NCI-H226 (cell line): ENCODE data around the gene XYLT1.

Experiments
- DNase-seq: peaks from one replicate; pipeline ENCODE4 v3.0.0-alpha.2; 2015

Gene XYLT1

GRCh38 chr16:17213025-17213424, 257.7 kb downstream of the XYLT1 start:
- no peak for DNase-seq

DNA sequence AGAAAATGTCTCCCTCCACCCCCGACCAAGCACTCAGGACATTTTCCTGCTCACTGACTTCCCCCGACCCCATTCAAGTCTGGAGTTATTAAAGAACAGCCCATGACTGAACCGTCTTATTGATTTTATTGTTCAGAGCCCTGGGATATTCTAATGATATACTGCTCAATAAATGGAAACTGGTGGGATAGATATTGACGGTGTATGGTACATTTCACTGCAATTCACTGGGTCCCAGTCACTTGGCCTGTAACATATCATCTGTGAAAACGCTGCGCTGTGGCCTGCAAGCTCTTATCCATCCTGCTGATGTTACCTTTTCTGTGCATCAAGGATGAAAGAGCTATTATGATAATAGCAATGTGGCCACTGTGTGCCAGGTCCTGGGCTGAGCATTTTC, 258.2 kb downstream of the XYLT1 start:
- DNase-seq: no peak

- no peak for DNase-seq
Observed at GRCh38 chr16:17211797-17212196, 259.0 kb downstream of the XYLT1 start.

DNA sequence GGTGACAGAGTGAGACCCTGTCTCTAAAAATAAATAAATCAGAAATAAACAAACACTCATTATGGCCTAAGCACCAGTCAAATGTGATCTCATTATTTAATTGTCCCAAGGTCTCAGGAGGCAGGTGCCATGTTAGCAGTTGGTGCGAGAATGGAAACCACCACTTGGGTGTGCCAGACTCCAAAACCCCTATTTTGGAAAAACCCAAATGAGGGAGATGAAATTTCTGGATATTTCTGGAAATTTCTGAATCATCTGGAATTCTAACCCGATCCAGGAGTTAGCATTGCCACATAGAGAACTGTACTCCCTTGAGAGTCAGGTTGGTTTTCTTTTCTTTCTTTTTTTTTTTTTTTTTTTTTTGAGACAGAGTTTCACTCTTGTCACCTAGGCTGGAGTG, 264.0 kb downstream of the XYLT1 start:
- DNase-seq: no peak

DNA sequence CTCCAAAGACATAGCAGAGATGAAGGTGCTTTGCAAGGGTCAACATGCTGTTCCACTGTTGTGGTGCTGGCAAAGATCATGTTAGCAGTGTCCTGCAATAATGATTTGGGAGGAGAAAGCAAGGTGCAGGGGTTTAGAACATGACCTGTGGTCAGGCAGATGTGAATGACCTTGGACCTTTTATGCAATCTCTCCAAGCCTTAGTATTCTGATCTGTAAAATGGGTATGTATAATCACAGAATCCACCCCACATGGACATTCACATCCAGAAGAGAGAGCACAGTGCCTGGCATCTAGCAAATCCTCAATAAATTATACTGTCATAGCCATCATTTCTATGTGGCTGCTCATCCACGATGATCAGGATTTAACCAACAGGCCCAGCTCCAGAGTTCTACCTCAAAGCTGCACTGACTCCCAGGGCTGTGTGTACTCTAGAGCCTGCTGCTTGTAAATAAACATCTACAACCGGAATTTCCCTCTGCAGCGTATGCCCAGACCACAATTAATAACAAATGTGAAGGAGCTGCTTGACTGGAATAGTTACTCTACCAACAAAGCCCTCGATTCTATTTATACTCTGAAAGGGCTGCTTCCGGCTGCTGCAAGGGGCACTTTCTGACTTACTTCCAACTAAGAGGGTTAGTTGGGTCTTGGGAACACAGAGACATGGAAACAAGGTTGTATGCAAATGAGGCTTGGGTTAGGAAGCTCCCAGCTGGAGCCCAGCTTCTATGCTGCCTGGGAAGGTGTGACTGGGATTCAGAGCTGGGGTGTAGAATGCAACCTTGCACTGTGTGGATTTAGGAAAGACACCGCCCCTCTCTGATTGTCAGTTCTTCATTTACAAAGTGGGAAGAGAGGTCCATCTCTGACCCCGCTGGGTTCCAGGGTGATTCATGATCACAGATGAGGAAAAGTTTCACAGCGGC, 265.2 kb downstream of the XYLT1 start:
- DNase-seq: no peak

- DNase-seq: no peak
Observed at GRCh38 chr16:17204644-17205043, 266.1 kb downstream of the XYLT1 start.

GRCh38 chr16:17204206-17204605, 266.6 kb downstream of the XYLT1 start:
- no peak for DNase-seq

DNA sequence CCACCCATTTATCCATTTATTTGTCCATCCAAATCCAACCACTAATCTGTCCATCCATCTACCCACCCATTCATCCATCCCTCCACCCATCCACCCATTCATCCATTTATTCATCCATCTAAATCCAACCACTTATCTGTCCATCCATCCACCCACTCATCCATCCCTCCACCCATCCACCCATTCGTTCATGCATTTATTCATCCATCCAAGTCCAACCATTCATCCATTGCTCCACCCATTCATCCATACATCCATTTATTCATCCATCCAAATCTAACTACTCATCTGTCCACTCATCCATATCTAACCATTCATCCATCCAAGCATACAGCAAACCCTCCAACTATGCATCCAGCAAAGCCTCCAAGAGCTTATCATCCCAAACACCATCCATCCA, 267.3 kb downstream of the XYLT1 start:
- DNase-seq: no peak

DNA sequence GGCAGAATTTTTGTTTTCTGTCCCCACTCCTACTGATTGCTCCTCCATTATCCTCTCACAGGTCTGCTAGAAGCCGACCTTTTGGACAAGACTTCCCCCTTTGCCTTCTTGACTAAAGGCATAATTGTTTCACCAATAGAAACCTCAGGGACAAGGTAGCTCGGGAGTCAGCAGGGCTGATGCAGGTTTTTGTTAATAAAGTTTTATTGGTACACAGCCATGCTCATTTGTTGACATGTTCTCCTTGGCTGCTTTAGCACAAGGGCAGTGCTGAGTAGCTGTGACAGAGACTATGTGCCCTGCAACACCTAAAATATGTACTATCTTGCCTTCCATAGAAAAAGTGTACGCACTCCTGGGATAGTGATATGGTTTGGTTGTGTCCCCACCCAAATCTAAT, 271.6 kb downstream of the XYLT1 start:
- DNase-seq: no peak

GRCh38 chr16:17196526-17196925, 274.2 kb downstream of the XYLT1 start:
- no peak for DNase-seq

- no peak for DNase-seq
Observed at GRCh38 chr16:17194190-17194780, 276.5 kb downstream of the XYLT1 start.

DNA sequence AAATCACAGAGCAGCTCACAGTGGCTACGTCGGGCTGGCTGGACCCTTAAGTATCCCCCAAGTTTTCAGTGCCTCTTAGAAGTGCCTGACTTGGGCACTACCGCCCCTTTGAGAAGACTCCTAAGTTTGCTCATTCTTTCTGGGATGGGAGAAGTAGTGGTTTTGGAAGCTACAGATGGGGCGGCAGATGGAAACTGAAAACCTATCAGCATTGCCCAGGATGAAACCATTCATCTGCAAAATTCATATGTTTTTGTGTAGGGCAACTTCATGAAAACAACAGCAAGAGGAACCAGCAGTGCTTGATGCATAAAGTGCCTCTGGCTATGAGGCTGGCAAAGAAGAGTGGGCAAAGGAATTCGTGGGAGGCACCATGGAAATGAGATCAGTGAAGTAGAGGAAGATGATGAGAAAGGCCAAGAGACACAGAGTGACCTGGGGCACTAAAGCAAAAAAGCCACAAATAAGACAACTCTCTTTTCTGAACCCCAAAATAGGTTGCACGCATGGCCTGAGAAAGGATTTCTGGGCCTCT, 277.1 kb downstream of the XYLT1 start:
- DNase-seq: no peak

DNA sequence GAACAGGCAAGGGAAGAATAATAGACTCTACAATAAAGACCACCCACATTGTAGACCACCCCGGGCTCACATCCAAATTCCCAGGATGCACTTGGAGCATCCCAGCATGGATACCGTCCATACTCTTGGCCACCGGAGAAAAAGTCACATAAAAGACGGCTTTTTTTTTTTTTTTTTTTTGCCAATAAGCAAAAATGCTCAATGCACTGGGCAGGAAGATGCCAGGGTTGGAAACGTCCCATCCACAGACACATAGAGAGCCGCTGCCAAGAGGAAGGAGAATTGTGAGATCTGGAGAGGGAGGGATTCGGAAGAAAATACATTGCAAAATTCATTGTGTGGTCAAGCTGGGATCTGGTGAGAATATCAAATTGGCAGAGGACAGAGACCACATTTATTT, 286.7 kb downstream of the XYLT1 start:
- no peak for DNase-seq

GRCh38 chr16:17177959-17178905, 292.5 kb downstream of the XYLT1 start:
- no peak for DNase-seq

- no peak for DNase-seq
Observed at GRCh38 chr16:17177242-17177958, 293.4 kb downstream of the XYLT1 start.

DNA sequence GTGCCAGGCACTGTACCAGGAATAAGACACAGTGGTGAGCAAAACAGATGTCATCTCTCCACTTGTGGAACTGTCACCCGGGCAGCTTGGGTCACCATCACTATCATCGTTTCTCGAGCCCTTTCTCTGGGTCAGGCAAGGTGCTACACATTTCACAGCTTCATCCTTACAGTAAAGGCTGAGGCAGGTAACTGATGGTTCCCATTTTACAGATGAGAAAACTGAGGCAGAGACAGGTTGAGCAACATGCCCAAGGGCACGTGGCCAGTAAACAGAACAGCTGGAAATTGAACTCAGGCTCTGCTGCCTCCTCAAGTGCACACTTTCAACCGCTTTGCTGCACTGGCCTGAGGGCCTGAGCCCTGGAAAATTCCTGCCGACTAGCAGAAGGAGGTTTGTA, 294.6 kb downstream of the XYLT1 start:
- no peak for DNase-seq

GRCh38 chr16:17173281-17173680, 297.5 kb downstream of the XYLT1 start:
- no peak for DNase-seq

DNA sequence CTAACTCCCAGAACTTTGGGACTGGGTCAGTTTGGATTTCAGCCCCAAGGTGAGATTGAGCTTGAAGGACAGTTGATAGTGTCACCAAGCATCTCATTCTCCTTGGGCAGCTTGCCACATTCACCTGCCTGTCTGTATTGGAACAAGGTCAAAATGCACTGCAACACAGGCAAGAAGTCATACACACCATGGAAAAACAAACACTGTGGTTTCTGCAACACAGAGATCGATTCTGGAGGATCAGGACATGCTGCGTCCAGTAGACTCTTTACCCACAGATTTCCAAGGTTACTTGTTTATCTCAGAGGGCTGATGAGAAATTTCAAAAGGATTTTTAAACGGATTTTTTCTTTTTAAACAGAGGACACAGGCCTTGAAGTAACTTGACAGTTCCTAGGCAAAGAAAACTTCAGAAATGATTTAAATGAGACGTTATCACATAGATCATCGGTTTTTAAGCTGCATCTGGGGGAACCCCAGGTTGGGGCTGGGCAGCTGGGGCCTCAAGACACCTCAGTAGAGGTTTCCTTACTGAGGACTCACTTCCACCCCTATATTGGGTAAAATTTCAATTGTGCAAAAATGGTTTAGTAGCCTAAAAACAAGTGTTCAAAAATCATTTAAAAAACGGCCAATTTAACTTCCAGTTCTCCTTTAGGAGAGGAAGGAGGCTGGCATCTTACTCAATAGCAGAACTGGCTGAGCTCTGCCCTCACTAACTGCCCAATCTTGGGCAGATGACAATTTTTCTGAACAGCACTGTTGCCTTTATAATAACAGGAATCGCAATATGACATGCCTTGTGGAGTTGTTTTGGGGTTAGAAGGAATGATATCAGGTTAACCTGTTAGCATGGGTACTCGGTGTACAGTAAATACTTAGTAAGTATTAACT, 299.3 kb downstream of the XYLT1 start:
- no peak for DNase-seq

DNA sequence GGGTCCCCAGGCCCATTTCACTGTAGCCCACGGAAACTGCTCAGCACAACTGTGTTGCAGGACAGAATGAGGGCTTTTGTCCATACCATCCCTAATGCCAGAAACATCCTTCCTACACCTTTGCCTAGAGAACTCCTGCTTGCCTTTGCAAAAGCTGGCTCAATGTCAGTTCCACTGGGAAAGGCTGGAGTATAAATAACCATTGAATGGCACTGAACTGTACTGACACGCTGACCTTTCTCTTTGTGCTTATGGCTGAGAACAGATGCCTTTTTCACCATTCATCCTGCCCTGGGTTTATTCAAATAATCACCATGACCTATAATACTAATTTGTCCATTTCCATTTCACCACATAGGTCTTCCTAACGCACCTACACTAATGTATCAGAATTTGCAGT, 300.3 kb downstream of the XYLT1 start:
- no peak for DNase-seq

DNA sequence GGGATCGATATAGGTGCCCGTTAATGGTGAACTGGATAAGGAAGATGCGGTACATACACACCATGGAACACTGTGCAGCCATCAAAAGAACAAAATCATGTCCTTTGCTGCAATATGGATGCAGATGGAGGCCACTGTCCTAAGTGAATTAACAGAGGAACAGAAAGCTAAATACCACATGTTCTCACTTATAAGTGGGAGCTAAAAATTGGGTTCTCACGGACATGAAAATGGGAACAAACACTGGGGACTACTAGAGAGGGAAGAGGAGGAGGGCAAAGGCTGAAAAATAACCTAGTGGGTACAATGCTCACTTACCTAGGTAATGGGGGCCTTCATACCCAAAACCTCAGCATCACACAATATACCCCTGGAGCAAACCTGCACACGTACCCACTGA, 302.6 kb downstream of the XYLT1 start:
- DNase-seq: no peak

DNA sequence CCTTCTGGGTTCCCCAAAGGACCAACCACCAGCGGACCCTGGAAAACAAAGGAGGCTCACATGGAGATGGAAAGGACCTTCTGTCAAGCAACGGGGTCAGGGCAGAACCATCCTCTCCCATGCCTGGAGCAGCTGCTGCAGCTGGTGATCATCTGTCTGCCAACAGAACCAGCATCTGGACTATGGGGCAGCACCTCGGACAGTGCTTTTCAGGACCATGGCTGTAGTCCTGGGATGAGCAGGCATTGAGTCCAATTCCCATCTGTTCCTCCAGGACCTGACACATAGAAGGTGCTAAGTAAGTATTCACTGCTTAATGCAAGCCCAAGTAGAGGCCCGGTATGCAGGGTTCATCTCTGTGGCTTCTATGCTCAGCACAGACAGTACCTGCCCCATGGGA, 304.7 kb downstream of the XYLT1 start:
- DNase-seq: no peak
